GM19452 (cell line): ENCODE results near the gene MRGPRX4.

Source experiments
- ATAC-seq: cut with Tn5 transposase; IDR thresholded peaks from one replicate; pipeline ENCODE4 v1.9.1; 2021; ENCODE audit not compliant: unreplicated experiment

MRGPRX4 gene

DNA sequence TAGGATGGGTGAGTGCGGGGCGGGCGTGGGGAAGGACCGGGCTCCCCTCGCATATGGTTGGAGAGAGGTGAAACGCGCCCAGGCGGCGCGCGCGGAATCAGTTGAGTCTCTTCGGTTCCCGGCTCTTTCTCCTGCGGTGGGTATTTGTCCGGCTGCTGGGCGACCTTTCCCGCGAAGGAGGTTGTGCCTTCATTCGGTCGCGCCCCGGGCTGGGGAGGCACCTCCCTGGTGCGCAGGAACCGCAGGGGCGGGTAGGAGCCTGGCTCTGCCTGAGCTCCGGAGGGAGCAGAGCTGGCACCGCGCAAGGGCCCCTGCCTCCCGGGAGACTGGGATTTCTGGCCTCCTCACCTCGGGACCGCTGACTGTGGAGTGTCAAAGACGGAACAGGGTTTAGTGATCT, 36.4 kb downstream of the MRGPRX4 start:
- ATAC-seq = no peak

DNA sequence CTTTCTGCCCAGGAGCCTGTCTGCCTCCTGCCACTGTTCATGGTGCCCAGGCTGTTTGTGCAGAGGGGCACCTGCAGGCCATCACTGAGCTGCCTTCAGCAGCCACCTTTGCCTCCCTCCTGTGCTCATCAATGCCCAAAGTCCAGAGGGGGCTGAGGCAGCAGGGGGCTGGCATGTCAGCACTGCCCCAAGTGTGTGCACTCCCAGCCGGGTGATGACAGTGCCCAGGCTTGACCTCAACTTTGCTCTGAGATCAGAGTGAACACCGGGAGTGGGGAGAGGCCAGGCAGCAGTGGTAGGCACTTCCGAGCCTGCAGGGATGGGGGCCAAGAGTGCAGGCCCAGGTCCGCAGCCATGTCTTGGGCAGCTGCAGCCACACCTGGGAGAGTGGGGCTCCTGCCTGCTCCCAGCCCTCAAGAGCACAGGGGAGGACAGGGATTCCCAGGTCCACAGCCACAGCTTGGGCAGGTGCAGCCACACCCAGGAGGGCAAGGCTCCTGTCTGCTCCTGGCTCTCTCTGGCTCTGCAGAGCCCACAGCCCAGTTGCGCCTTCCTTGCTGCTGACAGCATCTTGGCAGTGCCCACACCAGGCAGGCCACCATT, 48.7 kb downstream of the MRGPRX4 start:
- no peak for ATAC-seq

DNA sequence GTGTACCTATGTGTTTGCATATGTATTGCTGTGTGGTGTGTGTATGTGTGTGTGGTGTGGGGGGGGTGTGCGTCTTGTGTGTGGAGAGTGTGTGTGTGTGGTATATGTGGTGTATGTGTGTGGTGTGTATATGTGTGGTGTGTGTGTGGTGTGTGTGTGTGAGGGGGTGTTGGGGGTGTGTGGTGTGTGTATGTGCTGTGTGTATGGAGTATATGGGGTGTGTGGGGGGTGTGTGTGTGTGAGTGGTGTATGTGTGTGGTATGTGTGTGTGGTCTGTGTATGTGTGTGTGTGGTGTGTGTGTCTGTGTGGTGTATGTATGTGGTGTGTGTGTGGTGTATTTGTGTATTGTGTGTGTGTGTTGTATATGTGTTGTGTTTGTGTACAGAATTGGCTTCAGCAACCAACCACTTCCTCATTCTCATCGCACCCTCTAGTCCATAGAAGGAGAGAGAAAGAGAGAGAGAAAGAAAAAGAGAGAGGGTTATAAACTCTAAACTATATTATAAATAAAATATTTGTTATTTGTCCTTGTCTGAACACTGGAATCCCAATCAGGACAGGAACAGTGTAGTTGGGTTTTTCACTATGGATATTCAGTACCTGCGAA, 50.3 kb downstream of the MRGPRX4 start:
- ATAC-seq = no peak
